HG02623 (cell line): ENCODE results near the gene GALNTL6.

Source experiments
- ATAC-seq: cut with Tn5 transposase; IDR thresholded peaks from one replicate; pipeline ENCODE4 v1.9.1; 2021; ENCODE audit warnings: moderate library complexity; ENCODE audit not compliant: unreplicated experiment

Gene GALNTL6

GRCh38 chr4:172099376-172099775 is 286.2 kb downstream of the GALNTL6 start:
- no peak for ATAC-seq

GRCh38 chr4:172103456-172103855 is 290.3 kb downstream of the GALNTL6 start:
- no peak for ATAC-seq

GRCh38 chr4:172104539-172104938 is 291.3 kb downstream of the GALNTL6 start:
- ATAC-seq: no peak

DNA sequence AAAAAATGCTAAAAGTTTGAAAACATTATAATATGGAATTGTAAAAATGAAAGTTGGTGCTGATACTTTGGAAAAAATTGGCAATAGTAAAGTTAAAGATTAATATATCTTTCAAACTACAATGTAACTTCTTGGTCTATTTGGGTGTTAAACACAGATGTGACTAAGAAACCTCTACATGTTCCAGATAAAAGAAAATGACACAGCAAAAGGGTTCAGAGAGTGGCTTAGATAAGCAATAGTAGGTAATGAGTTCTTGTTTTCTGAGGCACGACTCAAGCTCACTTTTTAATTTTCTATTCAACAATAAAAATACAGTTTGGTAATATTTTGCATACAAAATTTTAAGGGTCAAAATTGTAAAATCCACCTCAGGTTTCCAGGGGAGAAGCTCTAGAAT is 292.7 kb downstream of the GALNTL6 start:
- no peak for ATAC-seq

DNA sequence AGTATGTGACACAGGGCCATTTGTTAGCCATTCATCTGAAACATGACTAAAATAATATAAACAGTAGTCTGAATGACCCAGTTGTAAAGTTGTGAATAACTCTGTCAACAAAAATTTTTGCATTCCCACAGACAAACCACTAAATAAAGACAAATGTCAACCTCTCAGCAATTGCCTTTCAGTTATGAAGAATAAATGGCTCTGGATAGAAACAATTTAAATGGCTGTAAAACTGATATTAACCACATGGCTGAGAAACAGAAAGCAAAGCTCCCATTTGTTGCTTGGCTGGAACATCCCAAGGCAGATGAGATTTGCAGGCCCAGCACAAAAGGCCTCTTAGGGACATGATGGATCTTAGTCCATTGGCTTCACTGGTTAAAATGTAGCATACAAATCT is 296.3 kb downstream of the GALNTL6 start:
- ATAC-seq: no peak

GRCh38 chr4:172124656-172125308 is 311.6 kb downstream of the GALNTL6 start:
- no peak for ATAC-seq

DNA sequence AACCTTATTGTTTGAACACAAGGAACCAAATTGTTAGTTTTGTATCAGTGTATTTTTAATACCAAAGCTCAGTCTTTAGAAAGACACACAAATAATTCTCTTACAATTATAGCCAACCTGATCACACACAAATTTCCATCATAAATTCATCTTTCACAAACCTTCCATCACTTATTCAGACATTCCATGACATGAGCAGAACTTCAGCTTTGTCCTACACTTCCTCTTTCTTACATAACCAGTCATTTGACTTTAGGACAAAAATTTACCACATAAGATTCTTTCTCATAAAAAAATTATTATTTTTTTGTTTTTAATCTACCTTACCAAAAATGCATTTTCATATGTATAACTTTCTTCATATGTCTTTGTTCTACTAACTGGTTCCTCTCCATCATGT is 312.2 kb downstream of the GALNTL6 start:
- ATAC-seq: no peak

GRCh38 chr4:172127168-172127567 is 314.0 kb downstream of the GALNTL6 start:
- no peak for ATAC-seq

- no peak for ATAC-seq
These were observed 316.4 kb downstream of the GALNTL6 start for GRCh38 chr4:172129593-172129992.

DNA sequence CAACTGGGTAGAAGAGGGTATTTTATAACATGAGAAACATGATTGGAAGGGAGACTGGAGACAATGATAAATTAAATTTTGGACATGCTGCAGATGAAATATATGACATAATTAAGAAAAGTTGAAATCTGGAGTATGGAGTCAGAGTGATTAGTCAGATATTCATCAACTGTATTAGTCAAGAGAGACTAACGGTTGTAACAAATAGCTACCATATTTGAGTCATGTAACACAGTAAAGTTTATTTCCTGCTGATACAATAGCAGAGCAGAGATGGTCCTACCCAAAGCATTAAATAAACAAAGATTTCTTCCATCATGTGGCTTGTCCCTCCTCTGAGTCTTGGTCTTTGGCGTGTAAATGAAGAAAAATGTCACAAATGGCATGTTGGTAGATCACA is 321.3 kb downstream of the GALNTL6 start:
- ATAC-seq: no peak

DNA sequence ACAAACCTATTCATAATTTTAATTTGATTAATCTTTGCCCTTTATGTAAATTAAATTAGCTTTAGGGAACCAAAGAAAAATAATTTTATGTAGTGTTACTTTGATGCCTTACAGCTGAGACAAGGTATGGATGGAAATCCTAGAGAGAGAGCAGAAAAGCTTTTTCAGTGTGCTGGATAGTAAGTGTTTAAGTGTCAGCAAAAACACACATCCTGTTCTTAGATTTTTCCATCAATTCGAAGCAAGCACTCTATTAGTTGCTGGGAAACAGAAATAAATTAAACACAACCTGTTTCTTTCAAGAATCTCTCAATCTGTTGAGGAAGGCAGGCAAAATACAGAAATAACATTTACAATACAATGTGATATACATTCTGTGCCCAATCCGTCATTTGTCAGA is 327.8 kb downstream of the GALNTL6 start:
- ATAC-seq: no peak

DNA sequence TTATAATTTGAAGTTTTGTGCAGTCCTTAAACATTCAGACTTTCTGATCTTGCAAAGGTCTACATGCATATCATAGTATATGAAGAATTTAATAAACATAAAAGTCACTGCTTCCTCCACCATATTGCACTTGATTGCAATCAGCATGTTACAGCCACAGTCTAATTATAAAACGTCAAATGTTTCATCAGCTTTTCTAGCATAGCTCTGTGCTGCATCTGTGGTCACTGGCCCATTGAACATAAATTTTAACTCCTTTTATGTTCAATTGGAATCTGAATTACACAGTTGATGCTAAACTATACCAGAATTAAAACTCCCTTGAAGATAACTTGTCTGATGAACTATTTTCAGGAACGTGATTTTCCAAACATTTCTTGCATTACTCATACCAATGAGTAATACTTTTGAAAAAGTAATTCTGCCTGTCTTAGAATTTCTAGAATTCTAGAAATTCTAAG is 329.1 kb downstream of the GALNTL6 start:
- ATAC-seq: no peak

- ATAC-seq: no peak
These were observed 330.6 kb downstream of the GALNTL6 start for GRCh38 chr4:172143605-172144314.

- no peak for ATAC-seq
These were observed 334.5 kb downstream of the GALNTL6 start for GRCh38 chr4:172147687-172148086.

- ATAC-seq: no peak
These were observed 336.1 kb downstream of the GALNTL6 start for GRCh38 chr4:172149329-172149728.

DNA sequence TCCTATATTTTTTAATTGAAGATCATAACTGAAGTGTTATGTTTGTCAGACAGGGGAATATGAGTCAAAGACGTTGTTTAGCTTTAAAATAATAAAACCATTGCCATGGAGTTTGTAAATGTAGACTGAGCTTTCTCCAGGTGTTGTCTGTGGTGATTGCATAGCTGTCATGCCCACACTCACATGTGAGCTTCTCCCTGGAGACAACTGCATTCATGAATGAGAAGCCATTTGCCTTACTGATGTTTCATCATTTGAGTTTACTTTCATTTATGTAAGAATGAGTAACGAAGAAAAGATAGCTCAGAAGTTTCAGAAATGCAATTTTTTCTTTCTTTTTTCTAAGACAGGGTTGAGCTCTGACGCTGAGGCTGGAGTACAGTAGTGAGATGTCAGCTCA is 339.1 kb downstream of the GALNTL6 start:
- no peak for ATAC-seq

- ATAC-seq: no peak
These were observed 340.5 kb downstream of the GALNTL6 start for GRCh38 chr4:172153719-172154118.

DNA sequence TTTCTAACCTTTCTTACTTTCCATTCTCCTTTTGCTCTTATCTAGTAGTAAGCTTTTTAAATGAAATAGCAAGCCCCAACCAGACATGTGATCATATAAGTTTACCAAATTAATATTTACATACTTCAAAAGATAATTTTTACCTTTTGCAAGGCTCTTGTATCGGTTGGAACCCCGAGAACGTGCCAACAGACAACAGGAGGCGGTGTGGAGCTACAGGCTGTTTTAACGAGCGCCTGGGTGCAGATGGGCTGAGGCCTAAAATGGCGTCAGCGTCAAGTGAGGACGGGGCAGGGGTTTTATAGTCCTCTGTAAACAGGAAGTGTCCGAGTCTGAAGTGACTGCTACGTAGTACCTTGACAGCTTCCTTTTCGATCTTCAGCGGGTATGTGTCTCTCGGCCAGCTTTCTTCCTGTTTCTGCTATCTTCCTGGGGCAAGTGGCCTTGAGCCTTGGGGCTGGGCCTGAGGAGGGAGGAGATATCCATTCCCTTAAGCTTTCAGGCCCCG is 342.7 kb downstream of the GALNTL6 start:
- no peak for ATAC-seq

DNA sequence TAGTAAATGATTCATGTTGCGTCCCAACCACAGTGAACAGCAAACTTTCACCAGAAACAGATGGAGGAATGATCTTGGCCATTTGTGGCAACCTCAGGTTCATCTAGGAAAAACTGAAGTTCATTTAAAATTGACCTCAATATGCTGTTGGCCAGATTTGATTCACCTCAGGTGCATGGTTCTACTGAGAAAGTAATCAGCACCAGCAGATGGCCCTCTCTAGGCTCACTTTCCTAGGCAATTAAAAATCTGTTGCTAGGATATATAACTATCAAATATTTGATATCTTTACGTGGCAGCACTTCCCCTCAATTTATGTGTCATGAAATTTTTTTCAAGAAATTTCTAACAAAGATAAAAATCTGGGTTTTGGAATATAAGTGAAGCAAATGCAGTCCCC is 344.7 kb downstream of the GALNTL6 start:
- ATAC-seq: no peak

GRCh38 chr4:172163215-172163614 is 350.0 kb downstream of the GALNTL6 start:
- ATAC-seq: no peak

DNA sequence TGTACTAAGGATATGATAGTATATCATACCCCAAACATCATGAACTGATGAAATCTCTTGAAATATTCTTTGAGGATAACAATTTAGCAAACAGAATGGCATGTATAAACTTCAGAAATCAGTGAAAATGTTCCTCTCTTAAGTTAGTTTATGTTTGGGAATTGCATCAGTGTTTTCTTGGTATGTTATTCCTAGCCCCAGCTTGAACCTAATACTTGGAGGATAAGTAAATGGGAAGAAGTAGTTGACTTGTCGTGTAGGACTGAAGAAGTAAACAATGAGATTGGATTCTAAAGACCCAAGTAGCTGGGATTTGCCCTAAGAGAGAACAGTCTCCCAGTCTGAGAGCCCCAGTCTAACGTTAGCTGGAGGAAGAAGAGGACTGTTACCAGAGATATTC is 355.7 kb downstream of the GALNTL6 start:
- no peak for ATAC-seq

DNA sequence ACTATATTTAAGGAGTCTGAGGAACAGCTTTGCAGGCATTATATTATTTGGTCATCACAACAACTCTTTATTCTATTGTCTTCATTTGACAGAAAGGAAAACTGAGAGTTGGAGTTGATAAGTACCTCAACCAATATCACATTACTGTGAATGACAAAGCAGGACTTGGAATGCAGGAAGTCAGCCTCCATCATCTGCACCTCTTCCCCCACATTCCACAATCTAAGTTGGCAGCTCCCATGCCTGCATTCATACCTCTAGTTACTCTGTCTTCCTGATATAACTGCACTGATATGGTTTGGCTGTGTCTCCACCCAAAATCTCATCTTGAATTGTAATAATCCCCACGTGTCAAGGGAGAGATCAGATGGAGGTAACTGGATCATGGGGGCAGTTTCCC is 356.7 kb downstream of the GALNTL6 start:
- no peak for ATAC-seq
